ENCODE results near the gene MRPL47.

- TF ChIP-seq GATA2 (IDR thresholded peaks at IDR 0.05; ENCODE audit: low read depth, low read length) = no peak
- no peak for TF ChIP-seq GATA3 (IDR thresholded peaks at IDR 0.05; ENCODE audit: low read depth, low read length)
Measured at GRCh38 chr3:179603831-179604230, 607 bp downstream of the MRPL47 start.

Data from SH-SY5Y (cell line).